ENCODE data around the gene CDH23. TPM values are rescaled to one million over a fixed set of nuclear protein-coding genes. Genes with fewer than 3 reads are reported as not detected.

CDH23 gene
- total RNA-seq, 1 experiment from 2014 or later: 0.02 TPM

DNA sequence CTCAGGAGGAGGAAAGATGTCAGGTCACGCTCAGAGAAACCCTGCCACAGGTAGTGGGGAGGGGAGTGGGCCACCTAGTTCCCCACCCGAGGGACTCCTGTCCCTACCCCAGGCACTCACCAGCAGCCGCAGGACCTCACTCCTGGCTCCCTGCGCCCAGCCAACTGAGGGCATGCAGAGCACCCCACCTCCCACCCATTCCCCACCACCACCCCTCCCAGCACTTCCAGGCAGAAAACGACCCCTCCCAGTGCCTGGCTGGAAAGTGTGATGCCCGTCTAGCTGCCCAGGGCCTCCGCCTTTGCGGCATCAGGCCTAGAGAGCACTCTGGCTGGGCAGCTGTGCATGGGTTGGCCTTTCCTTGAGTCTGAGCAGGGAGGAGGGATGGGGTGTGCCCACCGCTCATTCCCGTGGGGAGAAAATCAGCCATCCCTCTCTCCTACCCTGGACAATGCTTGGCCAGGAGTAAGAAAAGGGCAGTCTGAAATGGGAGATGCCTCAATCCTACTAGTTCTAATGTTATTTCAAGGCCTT is 321.5 kb downstream of the CDH23 start:
- CTCF ChIA-PET: interaction anchor here (0.6 to 0.9 kb wide), 3 partner anchors 10 to 1999 kb away, joined by 3 to 5 read pairs (median 3); no protein-coding TSS in a partner anchor
- no peaks in the 10 kb centered on the region for H3K9me3 Mint-ChIP-seq (ENCODE audit: unreplicated experiment)
- no peaks in the 10 kb centered on the region for H3K36me3 Mint-ChIP-seq (ENCODE audit: insufficient read depth, unreplicated experiment)

DNA sequence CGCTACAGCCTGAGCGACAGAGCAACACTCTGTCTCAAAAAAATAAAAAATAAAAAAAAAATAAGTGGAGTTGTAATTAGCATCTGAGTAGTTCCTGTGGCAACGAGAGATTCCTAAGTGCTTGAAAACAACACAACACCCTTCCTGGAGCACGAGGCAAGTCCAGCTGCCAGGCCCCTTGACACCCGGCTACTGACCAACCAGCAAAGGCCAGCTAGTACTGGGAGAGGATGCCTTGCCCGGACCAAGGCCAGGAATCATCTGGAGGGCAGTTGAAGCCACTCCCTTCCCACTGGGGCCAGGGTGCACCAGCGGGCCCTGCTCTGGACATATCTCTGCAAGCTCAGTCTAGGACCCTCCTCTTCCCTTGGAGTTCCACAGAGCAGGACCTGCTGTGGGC is 322.3 kb downstream of the CDH23 start:
- CTCF ChIA-PET: interaction anchor here (0.6 to 0.7 kb wide), 2 partner anchors 177 to 321 kb away, joined by 3 read pairs; no protein-coding TSS in a partner anchor
- Mint-ChIP-seq H3K27ac (ENCODE audit: low read depth, unreplicated experiment) (no peak overlapping the region), H3K9me3 (ENCODE audit: unreplicated experiment) (no peaks in the 10 kb centered on the region), H3K27me3 (ENCODE audit: insufficient read depth, unreplicated experiment) (no peaks in the 10 kb centered on the region), H3K4me3 (ENCODE audit: unreplicated experiment) (no peak overlapping the region), H3K36me3 (ENCODE audit: insufficient read depth, unreplicated experiment) (no peaks in the 10 kb centered on the region), H3K4me1 (ENCODE audit: insufficient read depth, unreplicated experiment) (peaks cover 6% of the 10 kb centered on the region)
- POLR2A ChIA-PET: no interaction called here
- DNase-seq (ENCODE audit: unreplicated experiment): no peak
- no TSS peak for BruUV-seq (replicated peaks)
- intact Hi-C loops (cut with micrococcal nuclease): no loop called here
- TF ChIP-seq, protein P1, sequence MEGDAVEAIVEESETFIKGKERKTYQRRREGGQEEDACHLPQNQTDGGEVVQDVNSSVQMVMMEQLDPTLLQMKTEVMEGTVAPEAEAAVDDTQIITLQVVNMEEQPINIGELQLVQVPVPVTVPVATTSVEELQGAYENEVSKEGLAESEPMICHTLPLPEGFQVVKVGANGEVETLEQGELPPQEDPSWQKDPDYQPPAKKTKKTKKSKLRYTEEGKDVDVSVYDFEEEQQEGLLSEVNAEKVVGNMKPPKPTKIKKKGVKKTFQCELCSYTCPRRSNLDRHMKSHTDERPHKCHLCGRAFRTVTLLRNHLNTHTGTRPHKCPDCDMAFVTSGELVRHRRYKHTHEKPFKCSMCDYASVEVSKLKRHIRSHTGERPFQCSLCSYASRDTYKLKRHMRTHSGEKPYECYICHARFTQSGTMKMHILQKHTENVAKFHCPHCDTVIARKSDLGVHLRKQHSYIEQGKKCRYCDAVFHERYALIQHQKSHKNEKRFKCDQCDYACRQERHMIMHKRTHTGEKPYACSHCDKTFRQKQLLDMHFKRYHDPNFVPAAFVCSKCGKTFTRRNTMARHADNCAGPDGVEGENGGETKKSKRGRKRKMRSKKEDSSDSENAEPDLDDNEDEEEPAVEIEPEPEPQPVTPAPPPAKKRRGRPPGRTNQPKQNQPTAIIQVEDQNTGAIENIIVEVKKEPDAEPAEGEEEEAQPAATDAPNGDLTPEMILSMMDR (IDR thresholded peaks at IDR 0.05; ENCODE audit: unreplicated experiment): no peak

More for the DNA sequence above, 321.5 kb downstream of the CDH23 start:
- Mint-ChIP-seq H3K27me3 (ENCODE audit: insufficient read depth, unreplicated experiment) (no peaks in the 10 kb centered on the region), H3K27ac (ENCODE audit: low read depth, unreplicated experiment) (no peak overlapping the region), H3K4me1 (ENCODE audit: insufficient read depth, unreplicated experiment) (peaks cover 14% of the 10 kb centered on the region), H3K4me3 (ENCODE audit: unreplicated experiment) (no peak overlapping the region)
- POLR2A ChIA-PET: no interaction called here
- no TSS peak for BruUV-seq (replicated peaks)
- intact Hi-C loops (cut with micrococcal nuclease): no loop called here
- DNase-seq (ENCODE audit: unreplicated experiment): no peak
- TF ChIP-seq, protein P1 (IDR thresholded peaks at IDR 0.05; ENCODE audit: unreplicated experiment): no peak

DNA sequence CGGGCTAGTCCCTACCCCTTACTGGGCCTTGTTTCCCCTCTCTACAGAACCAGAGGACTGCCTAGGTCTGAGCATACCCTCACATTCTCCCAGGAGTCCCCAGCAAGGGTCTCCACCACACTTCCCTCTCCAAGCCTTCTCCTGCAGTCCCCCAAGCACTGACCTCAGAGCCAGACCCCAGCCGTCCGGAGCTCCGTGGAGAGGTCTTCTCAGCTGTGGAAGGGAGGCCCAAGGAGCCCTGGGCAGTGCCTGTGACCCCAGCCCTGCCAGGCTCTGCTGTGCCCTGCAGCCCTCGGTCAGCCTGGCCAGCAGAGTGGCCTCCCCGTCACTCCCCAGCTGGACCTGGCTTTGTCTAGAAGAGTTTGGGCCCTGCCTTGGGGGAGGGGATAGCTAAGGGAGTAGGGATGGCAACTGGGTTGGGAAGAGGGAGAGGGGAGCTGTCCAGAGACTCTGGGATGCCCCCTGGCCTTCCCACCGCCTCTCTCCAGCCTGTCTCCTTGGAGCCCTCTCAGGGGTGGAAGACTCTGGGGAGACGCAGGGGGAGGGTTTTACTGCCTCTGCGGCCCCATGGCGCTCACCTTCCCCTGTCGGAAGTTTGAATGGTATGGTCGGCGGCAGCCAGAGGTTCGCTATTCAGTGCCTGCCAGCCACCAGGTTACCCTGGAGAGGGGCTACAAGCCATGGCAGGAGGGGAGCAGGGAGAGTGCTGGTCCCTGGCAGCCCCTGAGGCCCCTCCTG is 322.9 kb downstream of the CDH23 start, which contains the start of gene C10orf105:
Gene C10orf105 (minus strand): TSS at position 315 of the 738 bp plus-strand sequence. CDS start 3,441 bp downstream, outside the sequence.
- Mint-ChIP-seq H3K9me3 (ENCODE audit: unreplicated experiment) (no peaks in the 10 kb centered on the region), H3K27me3 (ENCODE audit: insufficient read depth, unreplicated experiment) (no peaks in the 10 kb centered on the region), H3K4me3 (ENCODE audit: unreplicated experiment) (no peak within 1 kb of the TSS), H3K36me3 (ENCODE audit: insufficient read depth, unreplicated experiment) (no peaks in the 10 kb centered on the region), H3K27ac (ENCODE audit: low read depth, unreplicated experiment) (no peak within 1 kb of the TSS), H3K4me1 (ENCODE audit: insufficient read depth, unreplicated experiment) (no peaks in the 10 kb centered on the region)
- POLR2A ChIA-PET: interaction anchor here (0.7 kb wide), 1 partner anchor 573 kb away, joined by 3 read pairs; no protein-coding TSS in a partner anchor
- TF ChIP-seq, protein P1 (IDR thresholded peaks at IDR 0.05; ENCODE audit: unreplicated experiment): no peak
- no peak for DNase-seq (ENCODE audit: unreplicated experiment)
- CTCF ChIA-PET: interaction anchor here (0.6 to 0.7 kb wide), 2 partner anchors 176 to 320 kb away, joined by 3 read pairs; no protein-coding TSS in a partner anchor
- no TSS peak for BruUV-seq (replicated peaks)
- intact Hi-C loops (cut with micrococcal nuclease): no loop called here

DNA sequence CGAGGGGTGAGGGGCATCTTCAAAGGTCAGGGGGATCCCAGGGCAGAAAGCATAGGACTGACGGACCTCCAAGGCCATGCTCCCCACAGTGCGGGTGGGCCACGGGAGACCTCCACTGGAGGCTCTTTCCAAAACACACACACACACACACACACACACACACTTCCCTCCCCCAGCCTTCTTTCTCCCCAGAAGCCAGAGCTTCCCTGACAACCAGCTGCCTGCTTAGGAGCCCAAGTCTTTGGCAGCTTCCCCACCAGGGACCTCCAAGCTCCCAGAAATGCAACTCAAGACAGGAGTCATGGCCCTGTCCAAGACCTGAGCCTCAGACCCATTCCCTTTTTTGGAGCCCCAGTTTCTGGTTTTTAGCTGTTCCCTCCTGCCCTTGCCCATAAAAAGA is 323.6 kb downstream of the CDH23 start:
- CTCF ChIA-PET: no interaction called here
- BruUV-seq (replicated peaks): no TSS peak
- H3K27me3 Mint-ChIP-seq (ENCODE audit: insufficient read depth, unreplicated experiment): no peaks in the 10 kb centered on the region
- no peak for DNase-seq (ENCODE audit: unreplicated experiment)
- no peak overlapping the region for H3K4me3 Mint-ChIP-seq (ENCODE audit: unreplicated experiment)
- TF ChIP-seq, protein P1 (IDR thresholded peaks at IDR 0.05; ENCODE audit: unreplicated experiment): no peak
- H3K4me1 Mint-ChIP-seq (ENCODE audit: insufficient read depth, unreplicated experiment): no peaks in the 10 kb centered on the region
- H3K36me3 Mint-ChIP-seq (ENCODE audit: insufficient read depth, unreplicated experiment): no peaks in the 10 kb centered on the region
- intact Hi-C loops (cut with micrococcal nuclease): no loop called here
- no peaks in the 10 kb centered on the region for H3K9me3 Mint-ChIP-seq (ENCODE audit: unreplicated experiment)
- H3K27ac Mint-ChIP-seq (ENCODE audit: low read depth, unreplicated experiment): no peak overlapping the region
- POLR2A ChIA-PET: interaction anchor here (0.7 to 0.8 kb wide), 2 partner anchors 10 to 572 kb away, joined by 3 to 4 read pairs; no protein-coding TSS in a partner anchor
